ENCODE measurements around the gene STARD4. TPM values are rescaled to one million over a fixed set of nuclear protein-coding genes. Genes with fewer than 3 reads are reported as not detected.

Gene STARD4
- total and polyA plus RNA-seq, 2 of the 13 experiments (the other 11 are each of a cell fraction or from before 2014, with no cell fraction given), result 27.4 to 66.9 TPM

- TF ChIP-seq, protein P1, sequence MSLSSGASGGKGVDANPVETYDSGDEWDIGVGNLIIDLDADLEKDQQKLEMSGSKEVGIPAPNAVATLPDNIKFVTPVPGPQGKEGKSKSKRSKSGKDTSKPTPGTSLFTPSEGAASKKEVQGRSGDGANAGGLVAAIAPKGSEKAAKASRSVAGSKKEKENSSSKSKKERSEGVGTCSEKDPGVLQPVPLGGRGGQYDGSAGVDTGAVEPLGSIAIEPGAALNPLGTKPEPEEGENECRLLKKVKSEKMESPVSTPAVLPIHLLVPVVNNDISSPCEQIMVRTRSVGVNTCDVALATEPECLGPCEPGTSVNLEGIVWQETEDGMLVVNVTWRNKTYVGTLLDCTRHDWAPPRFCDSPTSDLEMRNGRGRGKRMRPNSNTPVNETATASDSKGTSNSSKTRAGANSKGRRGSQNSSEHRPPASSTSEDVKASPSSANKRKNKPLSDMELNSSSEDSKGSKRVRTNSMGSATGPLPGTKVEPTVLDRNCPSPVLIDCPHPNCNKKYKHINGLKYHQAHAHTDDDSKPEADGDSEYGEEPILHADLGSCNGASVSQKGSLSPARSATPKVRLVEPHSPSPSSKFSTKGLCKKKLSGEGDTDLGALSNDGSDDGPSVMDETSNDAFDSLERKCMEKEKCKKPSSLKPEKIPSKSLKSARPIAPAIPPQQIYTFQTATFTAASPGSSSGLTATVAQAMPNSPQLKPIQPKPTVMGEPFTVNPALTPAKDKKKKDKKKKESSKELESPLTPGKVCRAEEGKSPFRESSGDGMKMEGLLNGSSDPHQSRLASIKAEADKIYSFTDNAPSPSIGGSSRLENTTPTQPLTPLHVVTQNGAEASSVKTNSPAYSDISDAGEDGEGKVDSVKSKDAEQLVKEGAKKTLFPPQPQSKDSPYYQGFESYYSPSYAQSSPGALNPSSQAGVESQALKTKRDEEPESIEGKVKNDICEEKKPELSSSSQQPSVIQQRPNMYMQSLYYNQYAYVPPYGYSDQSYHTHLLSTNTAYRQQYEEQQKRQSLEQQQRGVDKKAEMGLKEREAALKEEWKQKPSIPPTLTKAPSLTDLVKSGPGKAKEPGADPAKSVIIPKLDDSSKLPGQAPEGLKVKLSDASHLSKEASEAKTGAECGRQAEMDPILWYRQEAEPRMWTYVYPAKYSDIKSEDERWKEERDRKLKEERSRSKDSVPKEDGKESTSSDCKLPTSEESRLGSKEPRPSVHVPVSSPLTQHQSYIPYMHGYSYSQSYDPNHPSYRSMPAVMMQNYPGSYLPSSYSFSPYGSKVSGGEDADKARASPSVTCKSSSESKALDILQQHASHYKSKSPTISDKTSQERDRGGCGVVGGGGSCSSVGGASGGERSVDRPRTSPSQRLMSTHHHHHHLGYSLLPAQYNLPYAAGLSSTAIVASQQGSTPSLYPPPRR (CRISPR knock-in tag; IDR thresholded peaks at IDR 0.05; ENCODE audit: borderline replicate concordance), result no peak
- no peak for TF ChIP-seq PPARG (CRISPR knock-in tag; conservative IDR thresholded peaks at IDR 0.05)
- TF ChIP-seq SMARCC2 (IDR thresholded peaks at IDR 0.05), result no peak
- no peak for TF ChIP-seq MLLT10 (CRISPR knock-in tag; IDR thresholded peaks at IDR 0.05)
- TF ChIP-seq ZNF776 (CRISPR knock-in tag; IDR thresholded peaks at IDR 0.05), result no peak
- TF ChIP-seq SMAD3 (CRISPR knock-in tag; IDR thresholded peaks at IDR 0.05), result no peak
- TF ChIP-seq ZNF562 (CRISPR knock-in tag; IDR thresholded peaks at IDR 0.05; ENCODE audit: borderline replicate concordance), result no peak
- TF ChIP-seq ZMYM2 (CRISPR knock-in tag; IDR thresholded peaks at IDR 0.05), result no peak
- no peak for TF ChIP-seq ZNF232 (CRISPR knock-in tag; IDR thresholded peaks at IDR 0.05; ENCODE audit: borderline replicate concordance)
- TF ChIP-seq KLF11 (CRISPR knock-in tag; IDR thresholded peaks at IDR 0.05), result no peak
- TF ChIP-seq ZFP62 (CRISPR knock-in tag; IDR thresholded peaks at IDR 0.05), result no peak
- TF ChIP-seq ZNF180 (CRISPR knock-in tag; IDR thresholded peaks at IDR 0.05; ENCODE audit: borderline replicate concordance, low read depth), result no peak
- TF ChIP-seq MEIS1 (CRISPR knock-in tag; IDR thresholded peaks at IDR 0.05; ENCODE audit: borderline replicate concordance), result no peak
- no peak for TF ChIP-seq GATAD1 (CRISPR knock-in tag; IDR thresholded peaks at IDR 0.05)
- no peak for TF ChIP-seq CHD4 (IDR thresholded peaks at IDR 0.05; ENCODE audit: borderline replicate concordance, low read length)
Observed at GRCh38 chr5:111557686-111558085, 45.4 kb upstream of the STARD4 start (continued).
